ENCODE results near the gene MDGA2.
"Not testable (repeated sequence)": the region's sequence is repeated elsewhere in the genome, so short reads cannot be mapped to it uniquely, and the experiment has no call there.

MDGA2 gene

DNA sequence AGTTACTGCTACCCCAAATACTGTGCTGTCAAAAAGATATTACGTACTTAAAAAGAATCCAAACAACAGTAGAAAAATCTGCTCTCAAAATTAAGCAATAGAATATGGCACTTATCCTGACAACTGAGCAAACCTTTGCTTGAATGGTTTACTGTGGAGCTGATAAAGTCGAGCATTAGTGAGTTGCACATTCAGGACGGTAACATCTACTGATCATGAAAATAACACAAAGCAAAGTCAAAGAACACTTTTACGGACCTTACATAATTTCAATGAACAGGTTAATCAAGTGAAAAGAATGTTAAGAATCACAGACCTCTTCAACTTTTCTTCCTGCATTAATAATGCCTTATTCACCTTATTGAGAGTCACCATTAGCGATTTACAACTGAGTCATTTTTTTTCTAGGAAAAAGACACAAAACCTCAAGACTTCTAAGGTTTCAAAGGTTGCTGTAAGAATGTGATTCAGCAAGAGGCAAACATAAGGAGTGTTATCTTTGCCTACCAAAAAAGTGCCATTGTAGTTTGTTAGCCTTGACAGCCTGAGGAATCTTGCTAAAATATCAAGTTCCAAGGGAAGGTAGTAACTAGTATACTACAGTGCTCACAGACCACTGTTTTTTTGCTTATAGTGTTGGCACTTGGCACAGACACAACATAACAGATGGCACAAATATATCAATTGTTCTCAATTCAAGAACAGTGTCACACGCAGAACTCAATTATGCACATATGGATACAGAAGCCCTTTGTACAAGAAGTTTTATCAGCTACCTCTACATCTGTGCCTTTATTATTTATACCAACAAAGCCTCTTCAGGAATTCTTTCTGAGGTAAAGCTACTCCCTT, 689.6 kb downstream of the MDGA2 start:
- DNase-seq (ENCODE audit: low read depth in 2 of 2, low spot score in 1 of 2), result no peak

GRCh38 chr14:46973295-46973694, 702.1 kb downstream of the MDGA2 start:
- no peak for DNase-seq (ENCODE audit: low read depth in 2 of 2, low spot score in 1 of 2)

DNA sequence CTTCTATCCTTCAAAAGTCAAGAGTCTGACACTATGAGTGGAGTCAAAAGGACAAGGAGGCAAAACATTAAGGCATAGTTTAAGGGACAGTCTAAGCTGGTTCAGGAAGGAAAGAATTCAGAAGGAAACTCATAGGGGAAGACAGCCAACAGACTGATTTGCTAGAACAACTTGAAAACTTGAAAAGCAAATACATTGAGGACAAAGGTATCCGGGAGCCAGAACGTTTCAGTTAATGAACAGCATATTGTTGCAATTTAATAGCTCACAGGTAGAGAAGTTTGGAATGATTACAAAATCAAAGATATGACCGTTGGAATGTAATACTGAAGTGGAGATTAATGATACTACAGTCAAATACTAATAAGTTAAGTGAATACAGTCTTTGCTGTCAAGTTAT, 711.0 kb downstream of the MDGA2 start:
- DNase-seq (ENCODE audit: low read depth in 2 of 2, low spot score in 1 of 2), result no peak

- no peak for DNase-seq (ENCODE audit: low read depth in 2 of 2, low spot score in 1 of 2)
Observed at GRCh38 chr14:46951103-46951502, 724.3 kb downstream of the MDGA2 start.

DNA sequence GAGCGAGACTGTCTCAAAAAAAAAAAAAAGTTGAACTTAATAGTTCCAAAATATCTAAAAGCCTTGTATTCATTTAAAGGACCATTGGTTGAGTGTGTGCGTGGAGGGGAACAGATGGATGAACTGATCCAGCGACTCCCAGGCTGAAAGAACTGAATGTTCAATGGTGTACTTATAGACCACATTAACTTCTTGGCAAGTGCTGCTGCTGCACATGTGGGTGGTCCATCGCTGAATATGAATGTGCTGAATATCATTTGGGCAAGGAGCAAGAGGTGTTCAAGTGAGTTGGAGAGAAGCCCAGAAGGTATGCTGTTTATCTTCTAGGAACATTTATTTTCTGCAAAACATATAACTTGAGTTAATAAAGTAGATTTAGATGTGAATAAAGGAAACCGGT, 734.8 kb downstream of the MDGA2 start:
- DNase-seq (ENCODE audit: low read depth in 2 of 2, low spot score in 1 of 2), result no peak

- DNase-seq (ENCODE audit: low read depth in 2 of 2, low spot score in 1 of 2), result no peak
Observed at GRCh38 chr14:46920542-46920941, 754.9 kb downstream of the MDGA2 start.

DNA sequence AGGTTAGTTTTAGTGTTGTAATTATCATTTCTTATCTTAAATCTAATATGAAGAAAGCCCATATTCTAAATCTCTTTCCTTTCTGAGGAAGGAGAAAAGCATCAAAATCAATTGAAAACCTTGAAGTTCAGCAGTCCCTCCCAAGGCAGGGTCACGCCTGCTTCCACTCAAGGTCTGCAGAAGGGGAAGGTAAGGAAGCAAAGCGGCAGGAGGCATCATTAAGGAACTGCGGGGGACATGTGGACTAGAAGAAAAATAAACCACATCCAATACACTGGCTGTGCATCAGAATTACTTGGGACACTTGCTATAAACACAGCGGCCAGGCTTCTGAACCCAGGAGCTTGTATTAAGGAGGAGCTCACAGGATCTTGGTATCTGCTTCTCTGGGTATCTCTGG, 759.9 kb downstream of the MDGA2 start:
- not testable (repeated sequence) for DNase-seq (ENCODE audit: low read depth in 2 of 2, low spot score in 1 of 2)

DNA sequence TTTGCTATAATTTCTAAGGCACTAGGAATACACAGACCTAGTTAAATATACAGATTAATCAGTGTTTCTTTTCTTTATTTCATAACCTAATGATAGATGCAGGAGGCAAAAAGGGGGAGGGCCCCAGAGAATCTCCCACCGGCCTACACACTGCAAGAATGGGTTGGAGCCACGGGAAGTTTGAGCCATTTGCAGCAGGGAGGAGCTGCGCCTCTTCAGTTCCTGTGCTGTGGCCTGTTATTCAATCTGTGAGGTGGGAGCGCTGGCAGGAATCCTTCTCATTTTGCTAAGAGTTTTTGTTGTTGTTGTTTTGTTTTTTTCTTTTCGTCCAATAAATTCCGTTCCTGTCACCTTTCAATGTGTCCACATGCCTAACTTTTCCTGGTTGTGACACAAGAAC, 772.6 kb downstream of the MDGA2 start:
- no peak for DNase-seq (ENCODE audit: low read depth in 2 of 2, low spot score in 1 of 2)

DNA sequence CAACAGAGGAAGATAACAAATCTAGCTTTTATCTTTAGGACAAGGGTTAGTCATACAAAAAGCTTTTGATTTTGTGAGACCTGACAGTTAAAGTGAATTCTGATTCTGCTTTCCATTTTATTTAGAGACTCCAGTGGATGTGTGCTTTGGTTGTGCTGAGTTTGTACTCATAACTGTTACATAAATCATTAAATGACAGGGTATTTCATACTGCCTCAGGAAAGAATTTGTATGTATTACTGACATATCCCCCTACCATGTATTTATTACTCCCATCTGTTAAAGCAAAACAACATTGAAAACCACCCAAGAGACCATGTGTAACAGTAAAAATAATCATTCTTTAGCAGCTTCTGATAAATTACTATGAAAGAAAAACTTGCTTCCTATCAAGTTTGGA, 780.9 kb downstream of the MDGA2 start:
- DNase-seq (ENCODE audit: low read depth in 2 of 2, low spot score in 1 of 2), result no peak

DNA sequence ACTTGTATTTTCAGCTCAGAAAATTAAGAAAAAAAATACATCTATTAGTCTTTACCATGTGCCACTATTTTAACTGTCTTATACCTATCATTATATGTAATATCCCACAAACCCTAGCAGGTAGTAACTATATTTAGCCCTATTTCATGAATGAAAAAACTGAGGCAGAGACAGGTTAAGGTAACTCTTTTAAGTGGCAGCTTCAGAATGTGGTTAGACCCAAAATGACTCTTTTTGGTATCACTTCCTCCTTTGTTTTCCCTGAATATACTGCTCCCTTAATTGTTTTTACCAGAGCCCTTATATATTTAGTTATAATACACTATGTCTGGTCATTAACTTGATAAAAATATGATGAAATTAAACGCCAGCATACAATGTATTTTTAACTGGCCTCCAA, 788.3 kb downstream of the MDGA2 start:
- DNase-seq (ENCODE audit: low read depth in 2 of 2, low spot score in 1 of 2), result no peak

DNA sequence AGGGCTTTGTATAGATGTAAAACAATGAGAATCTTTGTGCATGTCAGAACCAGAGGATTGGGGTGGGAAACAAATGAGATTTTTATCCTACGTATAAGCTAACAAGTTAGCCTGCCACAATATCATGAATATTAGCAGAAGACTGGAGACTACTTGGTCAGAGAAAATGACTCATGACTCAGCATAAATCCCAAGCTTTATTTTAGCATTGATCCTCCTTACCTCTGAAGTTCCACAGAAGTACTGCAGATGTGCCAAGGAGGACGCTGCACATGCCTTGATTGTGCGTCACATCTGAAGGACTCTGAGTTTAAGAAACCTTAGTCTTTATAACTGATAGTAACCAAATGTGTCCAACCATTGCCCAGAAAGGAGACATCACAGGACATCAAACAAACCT, 789.8 kb downstream of the MDGA2 start:
- DNase-seq (ENCODE audit: low read depth in 2 of 2, low spot score in 1 of 2), result no peak

DNA sequence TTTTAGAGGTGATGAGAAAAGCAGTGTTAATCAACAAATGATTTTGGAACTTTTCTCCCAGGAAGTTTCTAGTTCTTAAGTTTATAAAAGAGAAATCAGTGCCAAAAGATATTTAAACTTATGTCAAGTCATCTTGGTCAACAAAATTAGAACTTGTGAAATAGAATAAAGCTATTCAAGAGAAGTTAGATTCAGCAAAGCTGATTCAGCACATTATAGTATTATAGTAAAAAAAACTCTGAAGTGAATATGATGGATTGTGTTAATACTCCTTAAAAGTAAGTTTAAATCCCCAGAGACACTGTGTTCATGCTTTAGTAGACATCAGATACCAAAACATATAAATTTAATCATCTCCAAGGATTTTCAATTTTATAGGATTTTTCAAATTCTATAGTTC, 813.7 kb downstream of the MDGA2 start:
- DNase-seq (ENCODE audit: low read depth in 2 of 2, low spot score in 1 of 2), result no peak

DNA sequence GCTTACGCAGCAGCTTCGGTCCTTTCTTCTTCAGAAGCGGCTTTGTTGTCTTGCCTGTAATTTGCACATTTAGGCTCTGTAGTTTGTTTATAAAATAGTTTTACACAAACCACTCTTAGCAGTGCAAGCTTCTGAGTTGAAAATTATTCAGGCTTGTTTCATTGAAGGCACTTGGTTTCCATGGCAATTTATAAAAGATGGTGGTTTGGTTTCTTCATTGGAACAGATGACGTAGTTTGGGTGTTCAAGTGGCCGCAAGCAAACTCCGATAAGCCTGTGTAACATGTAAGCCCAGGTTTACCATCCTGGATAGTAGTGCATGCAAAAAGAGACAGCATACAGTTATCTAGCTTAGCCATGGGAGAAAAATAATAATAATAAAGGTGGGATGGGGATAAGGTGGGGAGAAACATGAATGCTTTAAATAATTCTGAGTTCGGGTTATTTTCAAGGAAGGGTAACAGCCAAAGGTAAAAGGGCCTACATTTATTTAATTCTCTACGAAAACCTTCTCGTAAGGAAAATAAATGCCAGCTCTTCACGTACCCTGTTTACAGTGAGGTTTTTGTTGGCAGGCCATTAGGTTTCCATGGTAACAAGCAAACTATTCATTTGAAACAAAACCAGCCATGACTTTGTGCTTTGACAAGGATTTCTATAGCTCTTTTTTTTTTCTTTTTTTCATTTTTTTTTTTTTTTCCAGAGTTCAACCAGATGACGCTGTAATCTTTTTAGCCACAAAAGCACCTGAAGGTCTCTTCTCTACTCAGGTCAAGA, 834.3 kb downstream of the MDGA2 start:
- DNase-seq (ENCODE audit: low read depth in 2 of 2, low spot score in 1 of 2), result no peak

DNA sequence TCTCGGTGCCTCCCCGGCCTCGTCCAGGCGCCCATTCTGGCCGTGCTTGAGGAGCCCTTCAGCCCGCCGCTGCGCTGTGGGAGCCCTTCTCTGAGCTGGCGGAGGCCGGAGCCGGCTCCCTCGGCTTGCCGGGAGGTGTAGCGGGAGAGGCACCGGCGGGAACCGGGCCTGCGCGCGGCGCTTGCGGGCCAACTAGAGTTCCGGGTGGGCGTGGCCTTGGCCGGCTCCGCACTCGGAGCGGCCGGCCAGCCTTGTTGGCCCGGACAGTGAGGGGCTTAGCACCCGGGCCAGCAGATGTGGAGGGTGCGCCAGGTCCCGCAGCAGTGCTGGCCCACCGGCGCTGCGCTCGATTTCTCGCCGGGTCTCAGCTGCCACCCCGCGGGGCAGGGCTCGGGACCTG, 855.1 kb downstream of the MDGA2 start:
- no peak for DNase-seq (ENCODE audit: low read depth in 2 of 2, low spot score in 1 of 2)

- no peak for DNase-seq (ENCODE audit: low read depth in 2 of 2, low spot score in 1 of 2)
Observed at GRCh38 chr14:46819117-46819516, 856.3 kb downstream of the MDGA2 start.

DNA sequence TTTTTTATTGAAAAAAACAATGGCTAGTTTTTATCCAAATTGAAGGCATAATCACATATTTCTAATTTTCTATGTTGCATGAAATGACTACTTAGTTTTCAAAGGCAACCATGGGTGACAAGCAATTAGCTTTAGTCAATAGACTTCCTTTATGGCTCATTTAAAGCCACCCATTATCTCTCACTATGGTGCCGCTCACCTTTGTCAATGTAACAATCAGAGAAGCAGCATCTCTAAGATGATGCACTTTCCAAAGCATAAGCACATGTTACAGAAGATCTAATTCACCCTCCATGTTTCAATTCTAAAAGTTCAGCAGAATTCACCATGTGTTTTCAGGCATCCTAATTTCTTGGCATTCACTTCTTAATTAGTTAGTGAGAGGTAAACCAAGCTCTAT, 857.3 kb downstream of the MDGA2 start:
- no peak for DNase-seq (ENCODE audit: low read depth in 2 of 2, low spot score in 1 of 2)

- no peak for DNase-seq (ENCODE audit: low read depth in 2 of 2, low spot score in 1 of 2)
Observed at GRCh38 chr14:46793144-46793543, 882.3 kb downstream of the MDGA2 start.

All from stimulated activated CD8-positive, alpha-beta memory T cell treated with anti-CD3 and anti-CD28 coated beads, Interleukin-4, amount 100 ng/mL, for 1 hour (primary cell).